ENCODE results near the gene TFAP2E.
"Not testable (repeated sequence)": the region's sequence is repeated elsewhere in the genome, so short reads cannot be mapped to it uniquely, and the experiment has no call there.

The TFAP2E gene

GRCh38 chr1:35567947-35568558 is 5.1 kb upstream of the TFAP2E start:
- no peak for DNase-seq
- in situ Hi-C loops (cut with MboI; ENCODE audit: low pct_unique_long_range_greater_than_20kb, low sequenced_read_pairs), result loop anchor here (10.0 kb wide), 1 partner anchor 147 kb away; the partner anchor contains the start of gene C1orf216

- peak; percentile 92 for DNase-seq
- in situ Hi-C loops (cut with MboI; ENCODE audit: low pct_unique_long_range_greater_than_20kb, low sequenced_read_pairs), result loop anchor here (10.0 kb wide), 1 partner anchor 146 kb away; the partner anchor contains the start of gene C1orf216
Observed at GRCh38 chr1:35568975-35569395, 4.1 kb upstream of the TFAP2E start.

- DNase-seq, result no peak
- in situ Hi-C loops (cut with MboI; ENCODE audit: low pct_unique_long_range_greater_than_20kb, low sequenced_read_pairs), result loop anchor here (10.0 kb wide), 1 partner anchor 145 kb away; the partner anchor contains the start of gene C1orf216
Observed at GRCh38 chr1:35569936-35570335, 3.2 kb upstream of the TFAP2E start.

- DNase-seq, result no peak
- in situ Hi-C loops (cut with MboI; ENCODE audit: low pct_unique_long_range_greater_than_20kb, low sequenced_read_pairs), result no loop called here
Observed at GRCh38 chr1:35570589-35571137, 2.5 kb upstream of the TFAP2E start.

DNA sequence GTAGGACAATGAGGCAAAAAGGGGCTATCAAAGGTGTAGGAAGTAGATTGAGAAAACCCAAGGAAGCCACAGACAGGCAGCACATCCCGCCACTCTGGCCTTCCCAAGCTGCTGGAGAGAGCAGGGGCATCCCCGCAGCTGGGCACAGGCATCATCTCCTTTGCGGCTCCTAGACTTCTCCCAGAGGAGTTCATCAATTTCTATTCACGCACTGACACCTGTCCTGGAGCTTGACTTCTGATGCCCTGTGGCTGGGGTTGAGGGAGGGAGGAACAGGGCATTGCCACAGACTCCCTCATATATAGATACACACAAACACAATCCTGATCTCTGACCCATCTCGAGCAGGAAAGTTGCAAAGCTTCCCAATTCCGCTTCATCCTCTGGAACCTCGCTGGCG is 1.9 kb upstream of the TFAP2E start:
- DNase-seq, result no peak
- in situ Hi-C loops (cut with MboI; ENCODE audit: low pct_unique_long_range_greater_than_20kb, low sequenced_read_pairs), result no loop called here

- no peak for DNase-seq
- in situ Hi-C loops (cut with MboI; ENCODE audit: low pct_unique_long_range_greater_than_20kb, low sequenced_read_pairs), result no loop called here
Observed at GRCh38 chr1:35572296-35572695, 818 bp upstream of the TFAP2E start.

- in situ Hi-C loops (cut with MboI; ENCODE audit: low pct_unique_long_range_greater_than_20kb, low sequenced_read_pairs), result no loop called here
- no peak for DNase-seq
Observed at GRCh38 chr1:35574125-35574654, 1.1 kb downstream of the TFAP2E start.

- in situ Hi-C loops (cut with MboI; ENCODE audit: low pct_unique_long_range_greater_than_20kb, low sequenced_read_pairs), result no loop called here
- peak; percentile 30 for DNase-seq
Observed at GRCh38 chr1:35574655-35575415, 1.7 kb downstream of the TFAP2E start.

DNA sequence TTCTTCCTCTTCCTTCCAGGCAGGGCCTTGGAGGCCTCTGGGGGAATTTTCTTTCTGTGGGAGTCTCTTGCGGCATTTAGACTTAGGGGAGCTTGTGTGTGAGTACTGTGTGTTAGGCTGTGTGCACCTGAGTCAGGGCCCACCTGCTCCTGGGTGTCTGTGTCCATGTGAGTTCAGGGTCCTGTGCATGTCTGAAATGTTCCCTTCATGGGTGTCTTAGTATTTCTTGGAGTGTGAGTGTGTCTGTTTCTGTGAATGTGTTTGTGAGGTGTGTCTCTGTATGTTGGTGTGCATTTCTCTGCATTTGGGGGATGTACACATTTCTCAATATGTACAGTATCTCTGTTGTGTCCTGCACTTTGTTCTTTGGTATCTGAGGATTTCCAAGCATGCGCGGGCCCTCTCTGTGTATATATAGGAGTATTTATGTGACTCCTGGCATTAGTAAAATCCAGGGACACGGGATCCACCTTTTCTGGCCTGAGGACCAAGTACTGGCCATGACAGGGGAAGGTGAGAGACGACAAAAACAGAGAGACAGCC is 2.4 kb downstream of the TFAP2E start:
- DNase-seq, result no peak
- in situ Hi-C loops (cut with MboI; ENCODE audit: low pct_unique_long_range_greater_than_20kb, low sequenced_read_pairs), result no loop called here

GRCh38 chr1:35576061-35576765 is 3.1 kb downstream of the TFAP2E start:
- peak; percentile 74 for DNase-seq
- in situ Hi-C loops (cut with MboI; ENCODE audit: low pct_unique_long_range_greater_than_20kb, low sequenced_read_pairs), result no loop called here

GRCh38 chr1:35576766-35577070 is 3.6 kb downstream of the TFAP2E start:
- DNase-seq; in situ Hi-C loops (cut with MboI; ENCODE audit: low pct_unique_long_range_greater_than_20kb, low sequenced_read_pairs): not testable (repeated sequence)

GRCh38 chr1:35577071-35577998 is 4.2 kb downstream of the TFAP2E start:
- peak; percentile 90 for DNase-seq
- in situ Hi-C loops (cut with MboI; ENCODE audit: low pct_unique_long_range_greater_than_20kb, low sequenced_read_pairs), result no loop called here

DNA sequence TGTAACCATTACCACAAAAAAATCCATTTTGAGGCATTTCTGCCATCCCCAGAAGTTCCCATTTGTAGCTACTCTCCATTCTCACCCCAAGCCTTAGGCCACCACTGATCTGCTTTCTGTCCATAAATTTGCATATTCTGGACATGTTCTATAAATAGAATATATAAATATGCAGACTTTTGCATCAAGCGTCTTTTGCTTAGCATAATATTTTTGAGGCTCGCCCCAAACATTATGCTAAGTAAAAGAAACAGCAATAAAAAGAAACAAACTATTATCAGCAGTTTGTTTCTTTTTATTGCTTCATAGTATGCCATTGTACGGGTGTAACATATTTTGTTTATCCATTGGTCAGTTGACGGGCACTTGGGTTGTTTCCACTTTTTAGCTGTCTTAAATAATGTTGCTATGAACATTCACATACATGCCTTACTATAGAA is 7.9 kb downstream of the TFAP2E start:
- no peak for DNase-seq
- in situ Hi-C loops (cut with MboI; ENCODE audit: low pct_unique_long_range_greater_than_20kb, low sequenced_read_pairs), result no loop called here

DNA sequence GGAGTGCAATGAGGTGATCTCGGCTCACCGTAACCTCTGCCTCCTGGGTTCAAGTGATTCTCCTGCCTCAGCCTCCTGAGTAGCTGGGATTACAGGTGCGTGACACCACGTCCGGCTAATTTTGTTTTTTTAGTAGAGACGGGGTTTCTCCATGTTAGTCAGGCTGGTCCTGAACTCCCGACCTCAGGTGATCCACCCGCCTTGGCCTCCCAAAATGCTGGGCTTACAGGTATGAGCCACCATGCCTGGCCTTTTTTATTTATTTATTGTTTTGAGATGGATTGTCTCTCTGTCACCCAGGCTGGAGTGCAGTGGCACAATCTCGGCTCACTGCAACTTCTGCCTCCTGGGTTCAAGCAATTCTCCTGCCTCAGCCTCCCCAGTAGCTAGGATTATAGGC is 8.5 kb downstream of the TFAP2E start:
- in situ Hi-C loops (cut with MboI; ENCODE audit: low pct_unique_long_range_greater_than_20kb, low sequenced_read_pairs); DNase-seq: not testable (repeated sequence)

- no peak for DNase-seq
- in situ Hi-C loops (cut with MboI; ENCODE audit: low pct_unique_long_range_greater_than_20kb, low sequenced_read_pairs), result no loop called here
Observed at GRCh38 chr1:35585281-35585680, 12.2 kb downstream of the TFAP2E start.

DNA sequence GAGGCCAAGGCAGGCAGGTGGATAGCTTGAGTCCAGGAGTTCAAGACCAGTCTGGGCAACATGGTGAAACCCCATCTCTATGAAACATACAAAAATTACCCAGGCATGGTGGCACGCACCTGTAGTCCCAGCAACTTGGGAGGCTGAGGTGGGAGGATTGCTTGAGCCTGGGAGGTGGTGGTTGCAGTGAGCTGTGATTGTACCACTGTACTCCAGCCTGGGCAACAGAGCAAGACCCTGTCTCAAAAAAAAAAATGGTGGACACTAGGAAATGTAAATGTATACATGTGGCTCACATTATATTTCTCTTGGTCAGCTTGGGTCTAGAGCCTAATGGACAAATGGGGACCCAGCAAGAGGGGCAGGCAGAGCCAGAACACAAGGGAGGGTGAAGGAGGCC is 12.7 kb downstream of the TFAP2E start:
- DNase-seq; in situ Hi-C loops (cut with MboI; ENCODE audit: low pct_unique_long_range_greater_than_20kb, low sequenced_read_pairs): not testable (repeated sequence)

- no peak for DNase-seq
- in situ Hi-C loops (cut with MboI; ENCODE audit: low pct_unique_long_range_greater_than_20kb, low sequenced_read_pairs), result no loop called here
Observed at GRCh38 chr1:35586808-35587207, 13.7 kb downstream of the TFAP2E start.

DNA sequence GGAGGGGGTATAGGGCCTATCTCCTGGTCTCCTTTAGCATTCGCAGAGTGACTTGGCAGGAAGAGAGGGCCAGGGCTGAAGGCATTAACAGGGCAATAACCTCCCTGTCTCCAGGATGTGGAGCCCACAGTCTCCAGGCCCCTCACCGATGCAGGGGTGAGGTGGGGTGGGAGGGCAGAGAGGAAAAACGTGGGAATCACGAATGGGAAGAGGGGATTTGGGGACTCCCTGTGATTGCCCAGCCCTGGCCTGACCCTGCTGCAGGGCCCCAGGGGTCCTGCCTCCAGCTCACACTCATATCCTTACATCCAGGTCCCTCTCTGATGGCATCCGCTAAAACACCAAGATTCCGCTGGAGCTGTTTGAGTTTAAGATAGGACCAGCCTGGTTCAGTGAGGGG is 14.6 kb downstream of the TFAP2E start:
- in situ Hi-C loops (cut with MboI; ENCODE audit: low pct_unique_long_range_greater_than_20kb, low sequenced_read_pairs), result no loop called here

More for the DNA sequence above, 14.6 kb downstream of the TFAP2E start:
- no peak for DNase-seq
